ENCODE measurements around the gene GPATCH3.
A peak's percentile ranks its signal among the peaks of the same experiment; 100 is the strongest.

GPATCH3 gene

DNA sequence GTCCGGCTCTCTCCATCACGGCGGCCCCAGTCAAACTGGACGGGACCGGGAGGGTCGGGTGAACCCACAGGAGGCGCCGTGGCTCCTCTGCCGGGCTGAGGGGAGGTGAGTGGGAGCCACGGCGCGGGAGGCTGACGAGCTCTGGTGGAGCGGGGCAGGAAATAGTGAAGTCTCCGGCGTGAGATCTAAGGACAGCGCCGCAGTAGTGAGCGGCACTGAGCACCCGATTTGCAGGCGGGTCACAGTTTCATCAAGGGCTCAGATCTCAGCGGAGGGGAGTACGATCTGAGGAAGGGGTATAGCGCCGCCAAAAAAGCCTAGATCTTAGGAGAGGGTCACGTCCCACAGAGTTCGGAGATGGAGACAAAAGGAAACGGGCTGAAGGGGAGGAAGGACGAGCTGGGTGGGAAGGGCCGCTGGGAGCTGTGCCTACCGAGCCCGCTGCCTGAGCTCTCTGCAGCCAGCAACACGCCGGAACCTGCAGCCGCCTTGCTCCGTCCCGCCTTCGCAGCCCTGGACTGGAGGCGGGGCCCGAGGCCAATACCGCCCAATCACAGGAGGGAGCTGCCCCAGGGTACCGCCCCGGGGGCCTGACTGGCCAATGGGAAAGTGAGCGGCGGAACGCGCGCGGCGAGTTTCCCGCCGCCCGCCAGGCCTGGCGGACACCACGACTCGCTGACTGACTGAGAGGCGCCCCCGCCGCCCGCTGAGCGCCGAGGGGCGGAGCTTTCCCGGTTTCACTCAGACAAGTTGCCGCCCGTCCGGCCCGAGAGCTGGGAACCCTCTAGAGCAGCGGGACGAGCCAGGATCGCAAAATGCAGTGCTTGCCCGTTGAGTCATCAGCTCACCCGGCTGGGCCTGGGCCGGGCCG, 35.4 kb downstream of the GPATCH3 start:
- DNase-seq (ENCODE audit: extremely low read depth in 1 of 2, low read depth in 1 of 2): peak; percentile 93 to 98

DNA sequence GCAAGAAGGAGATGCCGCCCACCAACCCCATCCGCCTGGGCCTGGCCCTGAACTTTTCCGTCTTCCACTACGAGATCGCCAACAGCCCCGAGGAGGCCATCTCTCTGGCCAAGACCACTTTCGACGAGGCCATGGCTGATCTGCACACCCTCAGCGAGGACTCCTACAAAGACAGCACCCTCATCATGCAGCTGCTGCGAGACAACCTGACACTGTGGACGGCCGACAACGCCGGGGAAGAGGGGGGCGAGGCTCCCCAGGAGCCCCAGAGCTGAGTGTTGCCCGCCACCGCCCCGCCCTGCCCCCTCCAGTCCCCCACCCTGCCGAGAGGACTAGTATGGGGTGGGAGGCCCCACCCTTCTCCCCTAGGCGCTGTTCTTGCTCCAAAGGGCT, 36.6 kb downstream of the GPATCH3 start:
- DNase-seq (ENCODE audit: extremely low read depth in 1 of 2, low read depth in 1 of 2): no peak

DNA sequence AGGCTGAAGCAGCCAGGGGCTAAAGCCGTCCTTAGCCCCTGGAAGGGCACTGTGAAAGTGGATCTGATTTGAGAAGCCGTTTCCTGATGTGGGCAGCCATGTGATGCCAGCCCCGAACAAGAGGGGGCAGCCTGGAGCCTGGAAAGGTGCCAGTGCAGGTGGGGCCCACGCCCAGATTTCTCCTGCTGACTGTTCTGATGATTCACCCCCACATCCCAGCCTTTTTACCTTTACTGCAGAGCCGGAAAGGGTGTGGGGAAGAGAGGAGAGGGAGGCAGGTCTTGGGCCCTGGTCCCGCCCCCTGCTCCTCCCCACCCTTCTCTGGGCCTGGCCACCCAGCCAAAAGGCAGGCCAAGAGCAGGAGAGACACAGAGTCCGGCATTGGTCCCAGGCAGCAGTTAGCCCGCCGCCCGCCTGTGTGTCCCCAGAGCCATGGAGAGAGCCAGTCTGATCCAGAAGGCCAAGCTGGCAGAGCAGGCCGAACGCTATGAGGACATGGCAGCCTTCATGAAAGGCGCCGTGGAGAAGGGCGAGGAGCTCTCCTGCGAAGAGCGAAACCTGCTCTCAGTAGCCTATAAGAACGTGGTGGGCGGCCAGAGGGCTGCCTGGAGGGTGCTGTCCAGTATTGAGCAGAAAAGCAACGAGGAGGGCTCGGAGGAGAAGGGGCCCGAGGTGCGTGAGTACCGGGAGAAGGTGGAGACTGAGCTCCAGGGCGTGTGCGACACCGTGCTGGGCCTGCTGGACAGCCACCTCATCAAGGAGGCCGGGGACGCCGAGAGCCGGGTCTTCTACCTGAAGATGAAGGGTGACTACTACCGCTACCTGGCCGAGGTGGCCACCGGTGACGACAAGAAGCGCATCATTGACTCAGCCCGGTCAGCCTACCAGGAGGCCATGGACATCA, 37.2 kb downstream of the GPATCH3 start, which contains the start of gene SFN:
Gene SFN (plus strand): TSS at position 369 of the 904 bp plus-strand sequence. CDS start 64 bp downstream, at position 433.
- DNase-seq (ENCODE audit: extremely low read depth in 1 of 2, low read depth in 1 of 2): peak; percentile 31 to 53

DNA sequence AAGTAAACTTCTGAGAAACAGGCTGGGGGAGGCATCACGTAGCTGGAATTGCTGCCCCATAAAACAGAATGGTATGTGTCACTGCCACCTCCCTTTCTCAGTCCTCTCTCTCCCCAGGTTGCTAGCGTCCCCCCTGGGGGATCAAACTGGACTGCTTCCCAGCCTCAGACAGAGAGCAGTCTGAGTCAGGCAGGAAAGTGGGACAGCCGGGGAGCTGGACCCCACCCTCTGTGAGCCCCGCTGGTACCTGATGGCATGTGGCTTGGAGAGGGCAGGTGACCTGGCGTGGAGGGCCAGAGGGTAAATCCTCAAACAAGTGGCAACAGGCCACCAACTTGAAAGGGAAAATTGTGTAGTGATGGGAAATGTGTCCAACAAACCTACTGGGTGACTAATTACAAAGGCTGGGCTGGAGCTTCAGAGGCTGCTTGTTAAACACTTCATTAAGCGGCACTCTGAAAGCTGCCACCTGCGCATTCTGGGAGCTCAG, 38.3 kb downstream of the GPATCH3 start:
- no peak for DNase-seq (ENCODE audit: extremely low read depth in 1 of 2, low read depth in 1 of 2)

DNA sequence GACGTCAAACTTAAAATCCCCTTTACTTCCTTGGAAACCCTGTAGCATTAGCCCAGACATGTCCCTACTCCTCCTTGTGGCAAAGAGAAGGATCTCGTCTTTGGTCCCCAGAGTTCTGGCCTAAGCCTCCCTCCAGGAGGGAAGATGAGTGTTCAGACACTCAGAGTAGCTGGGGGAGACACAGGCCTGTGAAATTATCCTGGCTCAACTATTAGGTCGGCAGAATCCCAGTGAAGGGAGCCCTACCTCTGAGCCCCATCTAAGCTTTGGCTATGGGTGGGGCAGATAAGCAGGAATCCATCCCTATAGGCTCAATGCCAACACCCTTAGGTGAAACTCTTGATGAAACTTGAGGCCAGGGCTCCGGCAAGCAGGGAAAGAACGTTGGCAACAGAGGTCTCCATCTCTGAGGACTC, 39.0 kb downstream of the GPATCH3 start:
- no peak for DNase-seq (ENCODE audit: extremely low read depth in 1 of 2, low read depth in 1 of 2)

DNA sequence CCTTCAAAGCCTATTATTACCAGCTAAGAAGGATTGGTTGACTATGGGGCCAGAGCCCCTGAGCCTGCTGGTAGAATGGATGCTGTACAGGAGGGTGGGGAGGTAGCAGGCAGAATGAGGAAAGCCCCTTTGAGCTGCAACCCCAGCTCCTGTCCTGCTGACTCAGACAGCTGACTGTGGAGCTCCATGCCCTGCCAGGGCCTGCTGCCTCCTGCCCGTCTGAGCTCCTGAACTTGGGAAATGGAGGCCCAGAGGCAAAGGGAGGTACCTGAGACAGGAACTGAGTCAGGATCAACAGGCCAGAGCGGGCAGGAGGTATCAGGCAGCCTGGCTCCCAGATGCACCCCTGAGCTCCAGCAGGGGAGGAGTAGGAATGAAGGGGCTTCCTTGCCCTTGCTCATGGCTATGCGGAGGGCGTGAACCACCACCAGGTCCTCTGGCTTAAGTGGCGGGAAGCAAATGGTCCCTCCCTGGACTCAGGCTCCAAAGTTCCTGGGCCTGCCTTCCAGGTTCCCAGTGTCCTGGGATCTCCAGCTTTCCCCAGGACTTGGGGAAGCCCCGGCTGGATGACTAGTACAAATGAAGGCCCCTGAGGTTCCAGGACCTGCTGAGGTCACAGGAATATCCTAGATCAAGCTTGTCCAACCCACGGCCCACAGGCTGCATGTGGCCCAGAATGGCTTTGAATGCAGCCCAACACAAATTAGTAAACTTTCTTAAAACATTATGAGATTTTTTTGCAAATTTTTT, 41.2 kb downstream of the GPATCH3 start:
- DNase-seq (ENCODE audit: extremely low read depth in 1 of 2, low read depth in 1 of 2): no peak

DNA sequence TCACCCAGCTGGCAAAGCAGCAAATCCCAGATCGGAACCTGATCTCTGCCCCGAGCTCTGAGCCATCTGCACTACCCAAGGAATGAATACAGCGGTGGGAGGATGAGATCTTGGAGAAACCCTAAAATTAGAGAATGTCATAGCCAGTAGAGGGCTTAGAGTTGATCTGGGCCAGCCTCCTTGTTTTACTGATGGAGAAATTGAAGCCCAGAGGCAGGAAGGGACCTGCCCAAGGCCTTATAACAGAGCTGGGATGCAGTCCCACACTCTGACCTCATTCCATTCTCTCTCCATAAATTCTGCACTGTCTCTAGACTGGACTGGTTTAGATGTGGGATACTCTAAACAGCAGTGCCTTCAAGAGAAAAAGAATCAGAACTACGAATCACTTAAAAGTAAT, 42.1 kb downstream of the GPATCH3 start:
- DNase-seq (ENCODE audit: extremely low read depth in 1 of 2, low read depth in 1 of 2): no peak

DNA sequence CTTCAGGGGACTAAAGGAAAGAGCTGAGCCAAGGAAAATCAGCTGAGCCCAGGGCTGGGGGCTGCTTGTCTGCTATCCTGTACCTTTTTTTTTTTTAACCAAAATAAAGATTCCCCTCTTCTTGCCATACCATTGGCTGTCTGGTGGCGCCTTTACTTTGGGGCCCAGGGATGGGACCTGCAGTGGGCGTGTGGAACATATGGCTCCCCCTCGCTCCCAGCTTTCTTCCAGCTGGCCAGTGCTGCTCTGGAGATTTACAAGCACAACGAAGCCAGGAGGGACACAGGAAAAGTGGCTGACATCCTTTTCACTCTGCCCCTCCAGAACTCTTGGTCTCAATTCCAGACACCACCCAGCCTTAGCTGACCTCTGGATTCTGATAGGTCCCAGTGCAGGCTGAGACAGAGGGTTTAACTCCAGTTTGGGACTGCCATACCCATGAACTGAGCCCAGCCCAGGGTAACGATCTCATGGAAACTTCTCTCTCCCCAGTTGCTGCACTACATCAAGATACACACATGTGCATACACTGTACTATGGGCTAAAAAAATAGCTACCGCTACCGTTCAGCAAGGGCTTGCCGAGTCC, 42.7 kb downstream of the GPATCH3 start:
- no peak for DNase-seq (ENCODE audit: extremely low read depth in 1 of 2, low read depth in 1 of 2)

DNA sequence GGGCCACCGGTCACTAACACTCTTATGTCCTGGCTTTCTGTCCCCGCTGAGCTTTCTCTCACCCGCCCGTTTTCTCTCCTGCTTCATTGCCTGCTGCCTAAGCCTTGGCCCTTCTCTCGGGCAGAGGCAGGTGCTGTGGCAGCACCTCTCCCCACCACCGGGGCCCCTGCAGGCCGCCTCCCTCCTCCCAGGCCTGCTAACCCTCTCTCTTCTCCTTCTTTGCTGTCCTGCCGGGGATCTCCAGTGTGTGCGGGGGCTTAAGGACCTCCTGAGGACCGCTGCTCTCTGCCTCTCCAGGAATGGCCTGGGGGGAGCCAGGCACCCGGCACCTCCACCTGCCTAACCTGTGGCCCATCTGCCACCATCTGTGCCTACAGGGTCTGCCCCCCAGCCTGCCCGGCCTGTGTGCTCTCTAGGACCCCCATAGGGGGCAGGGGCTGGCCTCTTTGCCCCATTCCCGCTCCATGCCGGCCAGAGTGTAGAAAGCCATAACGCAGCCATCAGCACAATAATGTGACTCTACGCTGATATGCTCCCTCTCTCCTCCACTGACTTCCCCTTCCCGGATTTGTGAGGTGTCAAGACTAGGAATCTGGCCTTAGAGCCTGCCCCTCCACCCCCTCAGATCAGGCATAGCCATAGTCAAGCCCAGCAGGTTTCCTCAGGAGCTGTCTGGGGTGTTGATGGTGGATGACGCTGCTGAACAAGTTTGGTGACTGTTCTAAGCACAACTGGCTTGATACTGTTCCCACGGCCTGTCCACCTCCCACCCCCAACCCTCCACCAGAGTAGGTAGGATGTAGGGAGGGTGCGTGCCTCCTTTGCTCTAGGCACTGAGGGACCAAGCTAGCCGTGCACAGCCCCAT, 43.4 kb downstream of the GPATCH3 start:
- no peak for DNase-seq (ENCODE audit: extremely low read depth in 1 of 2, low read depth in 1 of 2)

DNA sequence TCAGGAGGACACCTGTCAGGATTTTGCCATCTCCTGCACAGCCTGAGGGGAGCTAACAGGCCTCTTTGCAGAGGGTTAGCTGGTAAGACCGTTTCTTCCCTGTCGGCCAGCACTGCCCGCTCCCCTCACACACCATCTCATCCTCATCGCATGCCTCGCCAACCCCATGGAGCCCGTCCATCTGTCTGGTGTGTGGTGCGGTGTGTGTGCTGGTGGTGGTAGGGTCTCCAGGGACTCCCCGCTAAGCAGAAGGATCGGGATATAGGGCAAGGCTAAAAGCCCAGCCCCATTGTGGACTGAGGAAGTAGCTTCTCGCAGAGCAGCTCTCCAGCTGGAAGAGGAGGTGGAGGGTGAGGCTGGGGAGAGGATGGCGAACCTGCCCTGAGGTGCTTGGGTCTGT, 44.1 kb downstream of the GPATCH3 start:
- DNase-seq (ENCODE audit: extremely low read depth in 1 of 2, low read depth in 1 of 2): no peak

DNA sequence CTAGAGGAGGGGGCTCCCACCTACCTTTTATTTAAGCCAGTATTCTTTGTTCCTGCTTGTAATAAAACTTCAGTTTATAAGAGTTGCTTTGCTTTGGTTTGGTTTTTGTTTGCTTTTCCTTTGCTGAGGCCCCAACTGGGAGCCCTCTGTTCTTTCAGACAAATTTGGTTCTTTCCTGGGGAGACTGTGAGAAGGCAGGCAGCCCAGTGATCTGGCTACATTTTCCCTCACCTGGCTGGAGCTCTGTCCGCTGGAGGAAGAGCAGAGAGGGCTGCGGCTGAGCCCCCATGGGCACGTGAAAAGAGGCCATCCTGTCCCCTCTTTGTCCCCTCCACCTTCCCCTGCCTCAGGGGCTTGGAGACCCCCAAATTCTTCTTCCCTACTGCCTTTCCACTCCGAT, 44.6 kb downstream of the GPATCH3 start:
- no peak for DNase-seq (ENCODE audit: extremely low read depth in 1 of 2, low read depth in 1 of 2)

DNA sequence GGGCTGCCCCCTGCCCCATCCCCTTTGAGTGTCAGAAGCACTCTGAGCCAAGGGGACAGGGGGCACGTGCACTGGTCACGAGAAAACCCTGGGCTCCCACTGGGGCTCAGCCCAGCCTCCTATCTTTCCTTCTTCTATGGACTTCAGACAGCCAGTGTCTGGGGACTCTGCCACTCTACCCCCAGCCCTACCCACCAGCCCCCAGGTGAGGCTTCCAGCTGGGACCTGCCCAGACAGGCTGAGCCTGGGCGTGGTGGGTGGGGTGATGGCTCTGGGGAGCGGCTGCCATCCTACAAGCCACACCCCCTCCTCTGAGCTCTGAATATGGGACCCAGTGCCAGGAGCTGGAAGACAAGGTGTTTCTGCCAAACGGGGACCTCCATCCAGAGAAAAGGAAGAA, 45.4 kb downstream of the GPATCH3 start:
- DNase-seq (ENCODE audit: extremely low read depth in 1 of 2, low read depth in 1 of 2): no peak

DNA sequence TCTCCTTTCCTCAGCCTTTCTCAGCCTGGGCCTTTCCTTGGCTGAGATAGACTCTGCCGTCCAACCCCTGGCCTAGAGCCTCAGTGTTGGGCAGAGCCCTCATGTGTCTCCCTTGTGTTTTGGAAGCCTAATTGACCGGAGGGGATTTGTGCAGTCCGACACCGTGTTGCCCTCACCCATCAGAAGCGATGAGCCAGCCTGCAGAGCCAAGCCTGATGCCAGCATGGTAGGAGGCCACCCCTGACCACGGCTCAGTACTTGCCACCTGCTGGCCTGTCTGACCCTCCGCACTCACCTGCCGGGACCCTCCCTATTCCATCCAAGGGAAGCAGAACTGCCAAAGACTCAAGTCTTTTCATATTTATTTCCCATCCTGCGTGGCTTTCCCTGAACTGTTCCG, 46.7 kb downstream of the GPATCH3 start:
- DNase-seq (ENCODE audit: extremely low read depth in 1 of 2, low read depth in 1 of 2): no peak

DNA sequence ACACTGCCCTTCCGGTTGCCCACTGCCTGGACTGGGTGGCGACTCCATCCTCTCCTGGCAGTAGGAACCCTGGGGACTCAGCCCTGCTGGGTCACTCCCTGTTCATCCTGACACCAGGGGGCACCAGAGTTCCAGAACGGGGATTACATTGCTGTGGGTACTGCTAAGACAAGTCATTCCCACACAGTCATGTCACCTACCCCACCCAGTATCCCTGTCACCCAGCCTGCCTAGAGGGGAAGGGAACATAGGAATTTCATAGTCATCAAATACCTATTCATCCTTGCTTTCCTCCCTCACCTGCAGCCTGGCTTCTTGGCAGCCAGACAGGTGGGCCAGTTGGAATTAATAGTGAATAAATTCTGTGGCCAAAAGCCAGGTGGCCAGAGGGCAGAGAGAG, 47.1 kb downstream of the GPATCH3 start:
- DNase-seq (ENCODE audit: extremely low read depth in 1 of 2, low read depth in 1 of 2): peak in 1 of 2 donors; percentile 71

DNA sequence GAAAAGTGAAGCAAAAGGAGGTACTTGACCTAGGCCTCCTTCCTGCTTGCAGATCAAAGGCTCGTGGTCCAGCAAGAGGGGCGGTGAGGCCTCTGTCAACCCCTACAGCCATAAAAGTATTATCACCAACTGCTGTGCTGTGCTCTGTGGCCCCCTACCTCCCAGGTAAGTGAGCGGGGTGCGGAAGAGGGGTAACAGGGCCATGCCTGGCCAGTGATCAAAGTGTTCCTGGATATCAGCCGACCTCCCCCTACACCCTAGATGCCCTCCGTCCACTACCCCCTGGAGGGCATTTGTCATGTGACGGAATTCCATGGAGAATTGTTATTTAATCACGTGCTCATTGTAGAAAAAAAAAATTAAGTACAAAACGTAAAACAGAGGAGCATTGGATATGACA, 47.6 kb downstream of the GPATCH3 start:
- no peak for DNase-seq (ENCODE audit: extremely low read depth in 1 of 2, low read depth in 1 of 2)

DNA sequence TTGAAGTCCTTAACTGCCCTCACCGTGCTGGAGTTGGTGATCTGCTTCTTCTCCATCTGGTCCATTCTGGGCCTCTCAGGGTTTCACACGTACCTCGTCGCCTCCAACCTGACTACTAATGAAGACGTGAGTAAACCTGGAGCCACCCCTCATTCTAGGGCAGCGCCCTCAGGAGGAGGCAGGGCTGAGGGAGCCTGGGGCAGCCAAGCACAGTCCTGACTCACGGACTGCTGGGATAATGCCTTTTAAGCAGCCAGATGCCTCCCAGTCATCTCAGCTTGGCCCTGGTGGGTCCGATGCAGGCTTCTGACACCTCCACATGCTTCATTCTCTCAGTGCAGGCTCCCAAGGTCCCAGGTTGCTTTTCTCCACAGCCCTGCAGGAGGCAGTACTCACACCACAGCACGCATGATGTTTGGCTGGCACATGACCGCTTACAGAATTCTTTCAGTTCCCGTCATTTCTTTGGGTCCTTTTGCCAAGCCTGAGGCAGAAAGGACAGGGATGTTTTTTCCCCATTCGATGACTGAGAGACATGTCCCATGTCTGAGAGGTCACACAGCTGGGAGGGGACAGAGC, 49.1 kb downstream of the GPATCH3 start:
- no peak for DNase-seq (ENCODE audit: extremely low read depth in 1 of 2, low read depth in 1 of 2)

DNA sequence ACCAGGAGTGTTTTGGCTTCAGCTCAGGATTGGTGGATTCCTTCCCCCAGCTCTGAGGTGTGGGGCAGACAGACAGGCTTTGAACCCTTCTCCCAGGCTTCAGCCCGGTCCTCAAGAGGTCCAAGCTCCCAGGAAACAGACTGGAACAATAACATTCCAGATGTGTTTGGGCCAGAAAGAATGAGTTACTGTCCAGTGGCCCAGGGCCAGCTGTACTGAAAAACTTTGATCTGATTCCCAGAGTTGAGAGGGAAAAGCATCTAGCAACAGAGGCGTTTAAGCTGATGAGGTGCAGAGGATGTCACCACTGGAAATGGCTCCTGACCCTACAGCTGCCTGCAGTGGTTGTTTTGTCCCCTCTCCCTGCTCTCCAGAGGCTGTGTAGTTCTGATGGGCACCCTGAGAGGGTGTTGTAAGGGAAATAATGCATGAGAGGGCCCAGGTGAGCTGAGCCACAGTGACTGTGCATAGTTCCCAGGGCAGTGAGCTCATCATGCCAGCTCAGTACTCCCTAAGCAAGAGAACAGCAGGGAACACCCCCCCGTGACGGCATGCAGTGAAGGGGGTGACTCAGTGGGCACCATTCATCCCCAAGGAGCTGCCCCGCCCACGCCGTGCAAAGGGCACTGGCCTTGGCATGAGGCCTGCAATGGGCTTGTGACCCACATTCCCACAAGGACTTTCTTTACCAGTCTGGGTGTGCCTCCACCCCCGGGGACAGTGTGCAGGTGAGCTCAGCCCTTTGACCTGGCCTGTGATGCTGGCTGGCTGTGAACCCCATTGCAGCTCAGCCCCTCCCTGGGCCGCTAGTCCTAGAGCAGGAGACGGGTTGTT, 51.1 kb downstream of the GPATCH3 start:
- no peak for DNase-seq (ENCODE audit: extremely low read depth in 1 of 2, low read depth in 1 of 2)

DNA sequence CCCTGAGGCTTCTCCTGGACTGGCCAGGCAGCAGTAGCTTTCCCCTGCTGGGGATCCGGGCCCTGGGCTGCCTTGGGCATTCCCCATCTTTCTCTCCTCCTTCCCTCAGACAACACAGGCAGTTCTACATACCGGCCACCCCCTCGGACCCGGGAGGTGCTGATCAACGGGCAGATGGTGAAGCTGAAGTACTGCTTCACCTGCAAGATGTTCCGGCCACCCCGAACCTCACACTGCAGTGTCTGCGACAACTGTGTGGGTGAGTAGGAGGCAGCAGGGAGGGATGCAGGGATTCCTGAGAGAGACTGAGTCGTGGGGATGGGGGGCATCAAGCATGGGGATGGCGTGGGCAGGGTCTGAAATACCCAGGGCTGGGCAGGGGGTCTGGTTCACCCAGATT, 51.8 kb downstream of the GPATCH3 start:
- DNase-seq (ENCODE audit: extremely low read depth in 1 of 2, low read depth in 1 of 2): no peak

Data from stimulated activated CD8-positive, alpha-beta memory T cell treated with anti-CD3 and anti-CD28 coated beads, Interleukin-7, amount 100 ng/mL, for 48 hours (primary cell).